Activated naive CD8-positive, alpha-beta T cell treated with anti-CD3 and anti-CD28 coated beads, Interleukin-2, amount 50 U/mL, for 16 hours (primary cell): ENCODE measurements around the gene RAD51B.

Experiments used
- DNase-seq: peaks from one replicate; pipeline ENCODE4 v3.0.0-alpha.2; 2020; ENCODE audit warnings: low read depth, low spot score

The RAD51B gene

GRCh38 chr14:68627868-68628604 lies 808.5 kb downstream of the RAD51B start:
- no peak for DNase-seq

DNA sequence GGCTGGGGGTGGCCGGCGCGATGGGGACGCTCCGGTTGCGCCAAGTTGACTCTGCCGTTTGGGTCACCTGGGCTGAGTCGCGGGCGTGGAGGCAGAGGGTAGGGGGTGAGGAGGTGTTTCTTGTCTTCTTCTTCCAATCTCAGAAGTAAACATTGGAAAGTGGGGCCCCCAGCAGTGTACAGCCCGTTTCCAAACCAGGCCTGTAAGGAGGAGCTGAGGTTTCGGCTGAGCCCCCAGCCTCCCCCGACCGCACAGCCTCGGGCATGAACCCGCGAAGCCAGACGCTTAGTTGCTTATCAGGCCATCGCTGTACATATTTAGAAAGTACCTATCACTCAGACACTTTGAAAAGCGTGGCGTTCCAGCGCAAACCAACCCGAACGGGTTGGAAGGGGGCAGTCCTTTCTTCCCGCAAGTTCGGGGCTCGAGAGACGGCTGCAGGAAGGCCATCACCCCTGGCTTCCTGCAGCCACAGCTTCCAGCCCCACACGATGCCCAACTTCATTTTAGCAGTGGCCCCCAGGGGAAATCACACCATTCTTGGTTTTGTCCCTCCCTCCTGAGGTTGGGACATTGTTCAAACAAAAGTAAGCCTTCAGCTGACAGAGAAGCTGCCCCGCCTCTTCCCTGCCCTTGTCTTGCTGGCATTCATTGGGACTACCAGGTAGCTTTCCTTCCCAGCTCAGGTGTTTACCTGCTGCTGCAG lies 809.2 kb downstream of the RAD51B start:
- no peak for DNase-seq

GRCh38 chr14:68630081-68630571 lies 810.5 kb downstream of the RAD51B start:
- no peak for DNase-seq

GRCh38 chr14:68630611-68631393 lies 811.2 kb downstream of the RAD51B start:
- DNase-seq: no peak

GRCh38 chr14:68631394-68632053 lies 811.9 kb downstream of the RAD51B start:
- DNase-seq: no peak

DNA sequence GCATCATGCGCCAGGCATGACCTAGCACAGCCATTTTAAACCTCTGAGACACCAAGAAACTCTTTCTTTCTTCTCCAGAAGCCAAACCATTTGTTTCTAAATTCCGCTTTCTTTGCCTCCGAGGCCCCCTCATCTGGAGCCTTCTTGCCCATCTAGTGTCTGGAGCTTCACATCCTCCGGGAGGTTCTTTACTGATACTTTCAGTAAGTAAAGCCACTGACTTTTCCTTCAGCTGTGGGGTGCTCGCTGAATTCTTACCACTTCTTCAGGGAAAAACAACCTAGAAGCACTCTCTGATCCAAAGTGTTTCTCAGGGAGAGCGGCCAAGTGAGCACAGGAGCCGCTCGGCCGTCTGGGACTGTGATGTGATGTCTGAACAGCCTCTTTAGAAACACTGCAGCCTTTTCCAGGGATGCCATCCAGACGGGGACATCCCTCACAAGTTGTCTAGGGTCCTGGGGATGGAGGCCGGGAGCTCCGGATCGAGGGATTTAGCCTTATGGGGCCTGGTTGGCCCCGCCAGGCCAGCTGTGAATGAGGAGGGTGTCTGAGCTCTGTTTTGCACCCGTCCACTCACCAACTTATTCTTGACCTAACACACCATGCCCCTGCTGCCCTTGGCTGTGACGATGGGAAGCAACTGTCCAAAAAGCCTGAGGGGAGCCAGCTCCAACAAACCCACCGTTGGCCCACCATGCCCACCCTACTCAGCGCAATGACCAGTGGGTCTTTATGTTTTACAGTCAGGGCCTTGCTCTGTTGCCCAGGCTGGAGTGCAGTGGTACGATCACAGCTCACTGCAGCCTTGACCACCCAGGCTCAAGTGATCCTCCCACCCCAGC lies 812.7 kb downstream of the RAD51B start:
- DNase-seq: no peak

DNA sequence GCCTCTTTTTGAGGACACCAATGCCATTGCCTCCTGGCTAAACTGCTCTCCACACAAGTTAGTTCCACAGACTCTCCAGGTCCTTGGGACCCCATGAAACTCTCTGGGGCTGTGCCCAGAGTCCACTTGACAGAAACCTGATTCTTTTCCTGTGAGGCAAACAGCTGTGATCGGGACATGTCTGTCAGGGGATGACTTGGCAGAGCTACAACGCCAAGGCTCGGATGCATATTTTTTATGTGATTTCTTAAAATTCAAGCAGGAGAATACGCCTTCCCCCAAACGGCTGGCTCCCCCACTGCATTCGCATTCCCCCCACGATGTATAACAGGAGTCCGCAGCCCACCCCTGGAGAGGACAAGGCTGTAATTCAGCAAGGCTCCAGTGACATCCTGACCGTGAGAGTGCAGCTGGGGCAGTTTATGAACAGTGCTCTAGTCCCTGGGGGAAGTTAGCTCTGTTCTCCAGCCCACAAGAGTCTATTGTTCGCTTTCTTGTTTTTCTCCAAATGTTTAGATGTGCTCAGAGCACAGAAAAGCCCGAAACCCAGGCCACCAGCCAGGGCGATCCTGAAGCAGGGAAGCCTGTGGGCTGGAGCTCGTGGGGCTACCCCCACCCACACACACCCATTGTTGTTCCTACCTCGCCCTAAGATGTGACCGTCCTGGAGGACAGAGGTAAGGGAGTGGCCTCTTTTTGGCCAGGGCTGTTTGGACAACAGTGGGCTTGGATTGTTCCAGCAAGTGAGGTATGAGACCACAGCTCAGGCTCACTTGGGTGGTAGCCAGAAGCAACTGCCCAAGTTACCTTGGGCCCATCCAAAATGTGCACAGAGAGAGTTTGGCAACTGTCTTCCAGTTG lies 813.8 kb downstream of the RAD51B start:
- DNase-seq: no peak

GRCh38 chr14:68634332-68634731 lies 814.8 kb downstream of the RAD51B start:
- DNase-seq: no peak

DNA sequence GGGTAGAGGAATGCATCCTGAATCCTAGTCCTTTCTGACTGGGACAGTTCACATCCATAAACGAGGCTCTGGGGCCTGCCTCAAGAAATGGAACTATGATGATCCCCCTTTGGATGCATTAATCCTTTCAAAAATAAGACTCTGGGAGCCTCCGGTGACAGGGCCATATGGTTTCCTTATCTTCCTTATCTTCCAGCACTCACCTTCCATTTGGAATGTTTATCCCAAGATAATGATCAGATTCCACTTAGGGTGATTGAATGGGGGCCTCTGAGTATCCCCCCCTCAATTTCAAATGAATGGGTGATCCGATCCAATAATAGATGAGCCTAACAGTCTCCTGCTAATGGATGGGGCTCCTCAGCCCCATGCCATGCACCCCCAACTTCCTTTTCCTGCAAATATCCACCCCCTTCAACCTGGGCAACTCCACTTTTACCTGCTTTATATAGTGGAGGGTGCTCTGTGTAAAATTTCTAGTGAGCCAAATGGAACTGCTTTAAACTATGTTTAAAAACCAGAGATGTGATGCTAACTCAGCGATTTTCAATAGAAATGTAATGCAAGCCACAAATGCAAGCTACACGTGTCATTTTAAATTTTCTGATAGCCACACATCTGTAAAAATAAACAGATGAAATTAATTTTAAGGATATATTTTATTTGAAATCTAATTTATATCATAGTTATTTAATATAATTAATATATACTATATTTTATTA lies 815.5 kb downstream of the RAD51B start:
- DNase-seq: no peak

- DNase-seq: no peak
Measured at GRCh38 chr14:68636597-68636996, 817.0 kb downstream of the RAD51B start.

DNA sequence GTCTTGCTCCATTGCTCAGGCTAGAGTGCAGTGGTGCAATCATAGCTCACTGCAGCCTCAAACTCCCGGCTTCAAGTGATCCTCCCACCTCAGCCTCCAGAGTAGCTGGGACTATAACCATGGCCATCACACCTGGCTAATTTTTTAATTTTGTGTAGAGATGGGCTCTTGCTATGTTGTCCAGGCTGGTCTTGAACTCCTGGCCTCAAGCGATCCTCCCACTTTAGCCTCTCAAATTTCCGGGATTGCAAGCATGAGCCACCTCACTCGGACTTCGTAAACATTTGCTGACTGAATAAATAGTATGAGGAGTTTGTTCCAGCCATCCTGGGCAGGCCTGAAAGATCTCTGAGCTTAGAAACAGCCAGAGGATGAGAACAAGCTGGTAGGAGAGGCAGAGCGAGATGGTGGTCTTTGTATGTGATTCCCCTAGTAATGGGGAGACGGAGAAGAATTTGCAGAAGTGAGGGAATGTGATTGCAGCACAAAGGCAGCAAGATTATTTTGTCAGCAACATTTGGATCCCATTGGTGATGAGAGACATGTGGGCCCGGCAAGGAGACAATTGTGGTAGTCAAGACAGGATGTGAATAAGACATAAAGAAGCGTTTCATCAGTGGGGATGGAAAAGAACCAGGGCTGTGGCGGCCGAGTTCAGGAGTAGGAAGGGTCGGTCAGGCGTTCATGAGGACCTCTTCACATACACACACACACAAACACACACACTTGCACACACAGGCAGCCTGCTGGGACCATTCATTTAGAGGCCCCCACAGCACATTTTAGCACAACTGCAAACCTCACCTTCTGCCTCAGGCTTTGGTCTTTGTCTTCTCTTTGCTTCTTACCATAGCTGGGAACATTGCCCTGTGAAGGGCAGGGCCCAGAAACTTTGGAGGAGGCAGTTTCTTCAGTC lies 817.8 kb downstream of the RAD51B start:
- DNase-seq: no peak

DNA sequence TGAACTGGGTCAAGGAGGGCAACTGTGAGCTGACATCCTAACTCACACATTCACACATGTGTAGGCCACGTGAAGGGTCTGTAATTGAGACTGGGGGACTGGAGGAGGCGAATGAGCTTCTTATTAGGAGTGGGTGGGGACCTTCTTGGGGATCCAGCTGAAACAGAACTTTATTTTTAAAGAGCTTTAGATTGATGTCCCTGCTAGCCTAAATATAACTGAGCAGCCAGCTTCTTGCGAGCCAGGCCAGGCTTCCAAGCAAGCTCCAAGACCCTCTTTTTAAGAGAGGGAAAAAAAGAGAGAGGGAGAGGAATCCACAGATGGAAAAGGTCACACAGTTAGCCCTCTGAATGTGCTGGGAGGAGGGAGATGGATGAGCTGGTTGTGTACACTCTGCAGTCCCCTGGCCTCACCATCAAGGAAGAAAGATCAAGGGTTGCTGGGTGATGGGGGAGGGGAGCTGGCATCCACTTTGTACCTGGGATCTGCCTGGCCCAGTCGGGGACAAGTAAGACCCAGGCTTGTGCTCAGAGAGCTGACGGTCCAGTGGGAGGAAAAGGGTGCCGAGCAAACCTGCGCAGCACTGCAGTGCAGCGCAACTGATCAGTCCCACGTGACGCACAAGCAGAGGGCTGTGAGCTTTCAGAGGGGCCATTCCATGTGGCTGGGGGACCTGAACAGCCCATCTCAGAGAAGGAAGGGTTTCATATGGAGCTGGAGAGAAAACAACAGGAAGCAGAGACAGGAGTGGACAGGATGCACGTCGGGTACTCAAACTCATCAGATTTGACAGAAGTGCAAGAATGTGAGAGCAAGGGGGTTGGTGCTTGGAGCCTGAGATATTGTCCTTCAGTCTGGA lies 818.8 kb downstream of the RAD51B start:
- DNase-seq: no peak

DNA sequence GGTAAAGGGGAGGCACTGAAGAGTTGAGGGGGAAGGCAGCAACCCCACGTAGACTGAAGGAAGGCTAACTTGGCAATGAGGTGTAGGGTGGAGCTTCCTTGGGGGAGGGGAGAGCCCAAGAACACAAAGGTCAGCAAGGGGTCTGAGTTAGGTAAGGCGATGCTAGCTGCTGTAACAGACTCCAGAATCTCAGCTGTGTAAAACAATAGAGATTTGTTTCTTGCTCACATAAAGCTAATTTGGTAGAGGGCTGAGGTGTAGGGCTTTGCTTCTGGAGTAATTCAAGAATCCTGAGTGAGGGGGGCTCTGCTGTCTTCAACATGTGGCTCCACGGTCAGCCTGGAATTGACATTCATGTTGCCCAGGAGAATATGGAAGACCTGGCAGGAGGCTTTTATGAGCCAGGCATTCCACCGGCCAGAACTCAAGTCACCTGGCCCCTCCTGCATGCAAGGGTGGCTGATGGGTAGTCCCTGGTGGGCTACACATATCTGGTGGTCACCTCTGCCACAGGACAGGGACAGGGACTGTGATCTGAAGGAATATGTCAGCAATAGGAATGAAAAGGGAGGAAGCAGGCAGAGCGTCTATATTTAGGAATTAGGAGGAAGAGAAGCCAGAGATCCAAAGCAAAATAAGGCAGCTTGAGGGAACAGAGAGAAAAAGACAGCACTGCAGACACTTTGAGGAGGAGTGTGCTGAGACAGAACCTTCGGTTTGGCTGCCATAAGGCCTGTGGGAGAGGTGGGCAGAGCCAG lies 819.6 kb downstream of the RAD51B start:
- DNase-seq: no peak

DNA sequence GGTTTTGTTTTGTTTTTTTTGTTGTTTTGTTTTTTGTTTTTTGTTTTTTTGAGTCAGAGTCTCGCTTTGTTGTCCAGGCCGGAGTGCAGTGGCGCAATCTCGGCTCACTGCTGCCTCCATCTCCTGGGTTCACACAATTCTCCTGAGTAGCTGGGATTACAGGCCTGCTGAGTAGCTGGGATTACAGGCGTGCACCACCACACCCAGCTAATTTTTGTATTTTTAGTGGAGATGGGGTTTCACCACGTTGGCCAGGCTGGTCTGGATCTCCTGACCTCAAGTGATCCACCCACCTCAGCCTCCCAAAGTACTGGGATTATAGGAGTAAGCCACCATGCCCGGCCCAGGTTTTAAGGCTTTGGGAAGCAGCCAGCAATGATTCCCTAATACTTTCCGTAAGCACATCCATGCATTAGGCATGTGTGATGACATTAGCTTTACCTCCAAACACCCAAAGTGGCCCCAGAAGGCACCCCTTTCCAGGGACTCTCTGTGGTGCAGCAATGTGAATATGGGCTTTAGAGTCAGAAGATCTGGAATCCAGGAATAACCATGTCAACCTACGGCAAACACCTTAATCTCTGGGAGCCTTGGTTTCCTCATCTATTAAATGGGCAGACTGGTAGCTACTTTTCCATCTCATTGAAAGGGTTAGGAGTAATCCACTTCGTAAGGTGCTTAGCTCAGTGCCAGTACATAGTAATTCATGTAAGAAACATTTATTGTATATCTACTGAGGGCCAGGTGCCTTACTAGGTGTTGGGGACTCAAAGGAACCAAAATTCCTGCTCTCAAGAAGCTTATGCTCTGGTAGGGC lies 820.4 kb downstream of the RAD51B start:
- DNase-seq: no peak

- DNase-seq: no peak
Measured at GRCh38 chr14:68643673-68644072, 824.1 kb downstream of the RAD51B start.

- DNase-seq: no peak
Measured at GRCh38 chr14:68644101-68644500, 824.5 kb downstream of the RAD51B start.
